A673 (cell line): ENCODE results near the gene SH2D4B.

Experiments used
- EZH2 ChIP-seq: fragments of 200-600 bp; sonication (generic); IDR thresholded peaks from 2 replicates; pipeline ENCODE4 v1.6.1; 2017; ENCODE audit warnings: borderline replicate concordance, low read depth, mild to moderate bottlenecking, mixed read lengths, antibody characterized with exemption, low read length; ENCODE audit not compliant: poor library complexity, severe bottlenecking
- TF ChIP-seq, protein P1 (sequence below): fragments of 300-800, 200-600 bp; sonication (generic); conservative IDR thresholded peaks from 2 replicates; pipeline ENCODE4 v1.5.1; 2017; ENCODE audit warnings: low read depth, mild to moderate bottlenecking, antibody characterized with exemption, low read length, moderate library complexity, mixed read lengths

DNA sequence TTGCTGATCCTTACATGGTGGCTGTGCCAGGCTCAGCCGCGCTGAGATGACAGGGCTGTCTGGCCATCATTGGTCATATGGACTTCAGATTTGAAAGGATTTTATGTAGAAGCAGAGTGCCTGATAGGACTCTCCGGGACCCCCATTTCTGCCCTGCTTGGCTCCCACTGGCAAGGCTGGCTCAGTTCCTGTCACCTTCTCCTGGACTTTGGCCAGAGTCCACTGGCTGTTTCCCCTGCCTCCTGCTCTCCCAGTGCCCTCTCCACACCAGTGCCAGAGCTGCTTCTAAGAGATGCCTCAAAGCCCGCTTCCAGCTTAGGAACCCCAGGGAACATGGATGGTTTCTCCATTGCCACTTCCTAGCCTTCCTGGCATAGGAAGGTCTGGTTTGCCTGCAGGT, 5.1 kb upstream of the SH2D4B start:
- TF ChIP-seq, protein P1, sequence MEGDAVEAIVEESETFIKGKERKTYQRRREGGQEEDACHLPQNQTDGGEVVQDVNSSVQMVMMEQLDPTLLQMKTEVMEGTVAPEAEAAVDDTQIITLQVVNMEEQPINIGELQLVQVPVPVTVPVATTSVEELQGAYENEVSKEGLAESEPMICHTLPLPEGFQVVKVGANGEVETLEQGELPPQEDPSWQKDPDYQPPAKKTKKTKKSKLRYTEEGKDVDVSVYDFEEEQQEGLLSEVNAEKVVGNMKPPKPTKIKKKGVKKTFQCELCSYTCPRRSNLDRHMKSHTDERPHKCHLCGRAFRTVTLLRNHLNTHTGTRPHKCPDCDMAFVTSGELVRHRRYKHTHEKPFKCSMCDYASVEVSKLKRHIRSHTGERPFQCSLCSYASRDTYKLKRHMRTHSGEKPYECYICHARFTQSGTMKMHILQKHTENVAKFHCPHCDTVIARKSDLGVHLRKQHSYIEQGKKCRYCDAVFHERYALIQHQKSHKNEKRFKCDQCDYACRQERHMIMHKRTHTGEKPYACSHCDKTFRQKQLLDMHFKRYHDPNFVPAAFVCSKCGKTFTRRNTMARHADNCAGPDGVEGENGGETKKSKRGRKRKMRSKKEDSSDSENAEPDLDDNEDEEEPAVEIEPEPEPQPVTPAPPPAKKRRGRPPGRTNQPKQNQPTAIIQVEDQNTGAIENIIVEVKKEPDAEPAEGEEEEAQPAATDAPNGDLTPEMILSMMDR = no peak
- no peak for TF ChIP-seq EZH2
